GM18508 (cell line): ENCODE results near the gene HDX.
"Not testable (repeated sequence)": the region's sequence is repeated elsewhere in the genome, so short reads cannot be mapped to it uniquely, and the experiment has no call there.

ENCODE experiments used
- ATAC-seq: cut with Tn5 transposase; IDR thresholded peaks from one replicate; pipeline ENCODE4 v1.9.1; 2021; ENCODE audit warnings: moderate number of reproducible peaks; ENCODE audit not compliant: insufficient read depth, unreplicated experiment

The HDX gene

GRCh38 chrX:84339507-84340364 is 162.5 kb downstream of the HDX start:
- peak; percentile 62 for ATAC-seq

GRCh38 chrX:84336646-84337045 is 165.6 kb downstream of the HDX start:
- ATAC-seq, result no peak

- no peak for ATAC-seq
Observed at GRCh38 chrX:84335121-84335520, 167.1 kb downstream of the HDX start.

- no peak for ATAC-seq
Observed at GRCh38 chrX:84322083-84322827, 180.0 kb downstream of the HDX start.

- no peak for ATAC-seq
Observed at GRCh38 chrX:84320614-84321013, 181.6 kb downstream of the HDX start.

- ATAC-seq, result no peak
Observed at GRCh38 chrX:84320023-84320422, 182.2 kb downstream of the HDX start.

- no peak for ATAC-seq
Observed at GRCh38 chrX:84318661-84319060, 183.6 kb downstream of the HDX start.

- not testable (repeated sequence) for ATAC-seq
Observed at GRCh38 chrX:84315946-84316345, 186.3 kb downstream of the HDX start.
